BJ (cell line): Measurements from ENCODE around the gene SLC35F1. TPM values are rescaled to one million over a fixed set of nuclear protein-coding genes. Genes with fewer than 3 reads are reported as not detected.

Experiments used
- CTCF ChIA-PET: fragments of 350-600 bp; formaldehyde crosslinking; extraction: SDS; loops from one replicate; lab custom pipeline; 2021; ENCODE audit warnings: antibody characterized with exemption, inconsistent platforms; lab: Yijun Ruan, JAX
- POLR2A ChIA-PET: fragments of 300-600 bp; sonication (Branson Sonifier 250); formaldehyde crosslinking; extraction: SDS; loops from one replicate; lab custom pipeline; 2021; ENCODE audit warnings: antibody characterized with exemption; lab: Charles Lee
- DNase-seq: peaks from one replicate; pipeline ENCODE4 v3.0.0-alpha.2; 2011; ENCODE audit warnings: low read depth
- H3K27me3 ChIP-seq: 2 replicates; pipeline ENCODE4 v1.6.0; 2011; ENCODE audit warnings: low read length; ENCODE audit not compliant: control insufficient read depth, insufficient read depth
- H3K36me3 ChIP-seq: 2 replicates; pipeline ENCODE4 v1.5.1; 2011; ENCODE audit warnings: low read length; ENCODE audit not compliant: control insufficient read depth, insufficient read depth
- H3K4me3 ChIP-seq: 2 replicates; pipeline ENCODE4 v1.5.1; 2011; ENCODE audit warnings: low read depth, mild to moderate bottlenecking, control low read depth, low read length
- CTCF ChIP-seq: IDR thresholded peaks from 2 replicates; pipeline ENCODE4 v1.5.1; 2011; ENCODE audit warnings: low read depth, mild to moderate bottlenecking, control low read depth, inconsistent platforms, low read length, moderate library complexity; ENCODE audit not compliant: insufficient read depth
- polyA plus RNA-seq: library from polyadenylated mRNA; depleted of rRNA; stranded (reverse); fragments of >200 nt; gene quantifications from 2 replicates; pipeline ENCODE4 v1.2.3, GENCODE V29; 2011

Gene SLC35F1
- polyA plus RNA-seq, 1 experiment, result not detected

GRCh38 chr6:118292558-118292957 is 385.5 kb downstream of the SLC35F1 start:
- CTCF ChIA-PET, result interaction anchor here (1.0 to 1.6 kb wide), 4 partner anchors 19 to 508 kb away, joined by 3 to 5 read pairs (median 4); no protein-coding TSS in a partner anchor
- no peak for TF ChIP-seq CTCF
- no peaks in the 10 kb centered on the region for H3K36me3 ChIP-seq
- H3K4me3 ChIP-seq, result no peak overlapping the region
- POLR2A ChIA-PET, result no interaction called here
- H3K27me3 ChIP-seq, result no peaks in the 10 kb centered on the region
- DNase-seq, result no peak

DNA sequence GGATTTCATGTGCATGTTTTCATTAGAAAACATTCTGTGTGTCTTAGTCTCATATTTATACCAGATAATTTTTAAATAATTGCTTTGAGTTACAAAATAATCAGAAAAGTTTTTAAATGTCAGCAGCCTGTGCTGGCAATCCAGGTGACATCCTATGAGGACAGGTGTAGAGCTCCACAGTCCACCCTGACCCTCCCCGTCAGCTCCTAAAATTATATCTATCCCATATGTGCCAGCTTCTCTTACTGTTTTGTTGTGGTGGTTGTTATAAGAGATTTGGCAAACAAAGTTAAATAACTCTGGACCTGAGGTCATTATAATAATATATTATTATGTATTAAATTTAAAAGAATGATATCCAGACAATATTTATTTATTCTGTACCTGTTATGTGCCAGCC is 387.8 kb downstream of the SLC35F1 start:
- no peak for TF ChIP-seq CTCF
- CTCF ChIA-PET, result interaction anchor here (1.0 to 2.1 kb wide), 2 partner anchors 10 to 12 kb away, joined by 3 to 6 read pairs; no protein-coding TSS in a partner anchor
- POLR2A ChIA-PET, result no interaction called here
- no peak for DNase-seq
- H3K36me3 ChIP-seq, result no peaks in the 10 kb centered on the region
- no peaks in the 10 kb centered on the region for H3K27me3 ChIP-seq
- no peak overlapping the region for H3K4me3 ChIP-seq

DNA sequence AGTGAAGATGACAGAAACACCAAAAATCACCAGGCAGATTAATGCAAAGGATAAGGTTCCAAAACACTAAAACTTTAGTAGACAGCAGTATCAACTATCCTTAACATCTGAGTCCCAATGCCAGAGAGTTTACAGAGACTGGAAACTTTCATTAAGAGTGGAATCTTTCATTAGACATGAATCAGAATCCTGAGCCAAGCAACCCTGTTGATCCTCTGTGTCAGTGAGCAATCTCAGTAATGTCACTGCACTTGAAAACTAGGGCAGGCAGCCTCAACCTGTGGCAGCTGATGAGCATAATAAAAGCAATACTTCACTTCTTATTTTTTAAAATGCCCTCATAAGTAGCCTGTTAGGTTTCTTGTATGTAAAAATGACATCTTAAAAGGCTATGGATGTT is 388.3 kb downstream of the SLC35F1 start:
- TF ChIP-seq CTCF, result no peak
- Histone ChIP-seq H3K36me3 (no peaks in the 10 kb centered on the region), H3K4me3 (no peak overlapping the region), H3K27me3 (no peaks in the 10 kb centered on the region)
- ChIA-PET CTCF (interaction anchor here (1.0 to 2.1 kb wide), 2 partner anchors 10 to 13 kb away, joined by 3 to 6 read pairs; no protein-coding TSS in a partner anchor), POLR2A (no interaction called here)
- no peak for DNase-seq

DNA sequence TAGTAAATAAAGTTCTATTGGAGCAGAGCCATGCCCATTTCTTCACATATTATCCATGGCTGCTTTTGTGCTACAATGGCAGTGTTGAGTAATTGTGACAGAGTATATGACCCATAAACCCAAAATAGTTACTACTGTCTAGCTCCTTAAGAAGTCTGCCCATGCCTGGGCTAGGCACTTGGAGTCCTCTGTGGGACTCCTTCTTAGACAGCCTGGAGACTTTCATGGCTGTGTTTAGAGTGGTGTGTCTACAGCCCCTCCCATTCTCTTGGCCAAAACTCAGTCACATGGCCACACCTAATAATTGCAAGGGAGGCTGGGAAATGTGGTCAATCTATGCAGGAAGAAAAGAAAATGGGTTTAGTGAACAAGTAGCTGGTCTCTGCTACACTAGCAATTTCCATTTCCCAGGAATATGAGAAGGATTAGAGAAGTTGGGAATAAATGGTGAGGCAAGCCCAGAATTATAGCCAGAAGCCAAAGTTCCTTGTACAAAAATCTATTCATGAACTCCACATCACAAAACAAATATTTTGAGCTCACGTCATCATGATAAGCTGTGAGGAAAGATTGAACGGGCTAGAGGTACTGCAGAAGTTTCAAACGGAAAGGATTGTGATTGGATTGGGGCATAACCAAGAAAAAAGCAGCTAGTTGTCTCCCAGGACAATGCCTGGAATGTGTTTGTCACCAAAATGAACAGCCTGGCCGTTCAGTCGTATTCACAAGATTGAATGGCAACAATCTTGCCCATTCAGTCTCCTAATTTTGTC is 389.3 kb downstream of the SLC35F1 start:
- POLR2A ChIA-PET, result no interaction called here
- no peak for DNase-seq
- Histone ChIP-seq H3K36me3 (no peaks in the 10 kb centered on the region), H3K27me3 (no peaks in the 10 kb centered on the region), H3K4me3 (no peak overlapping the region)
- no peak for TF ChIP-seq CTCF
- CTCF ChIA-PET, result interaction anchor here (1.0 to 2.1 kb wide), 3 partner anchors 11 to 14 kb away, joined by 3 to 6 read pairs (median 3); no protein-coding TSS in a partner anchor

GRCh38 chr6:118297821-118298220 is 390.8 kb downstream of the SLC35F1 start:
- no peak for TF ChIP-seq CTCF
- no peak for DNase-seq
- POLR2A ChIA-PET, result no interaction called here
- Histone ChIP-seq H3K36me3 (no peaks in the 10 kb centered on the region), H3K4me3 (no peak overlapping the region), H3K27me3 (no peaks in the 10 kb centered on the region; the same call in 1 of the 2 replicates)
- CTCF ChIA-PET, result no interaction called here
